Neural progenitor cell (in vitro differentiated cells): ENCODE data around the gene ADAM23.

Experiments used
- EZH2 ChIP-seq: fragments of 200-600 bp; sonication (generic); IDR thresholded peaks from 2 replicates; pipeline ENCODE4 v1.6.1; 2017; ENCODE audit warnings: antibody characterized with exemption, mild to moderate bottlenecking, moderate library complexity
- EZH2phosphoT487 ChIP-seq: fragments of 200-600 bp; sonication (generic); IDR thresholded peaks from 2 replicates; pipeline ENCODE4 v1.6.1; 2017; ENCODE audit warnings: antibody characterized with exemption
- TF ChIP-seq, protein P1 (sequence below): fragments of 200-600 bp; sonication (generic); IDR thresholded peaks from 2 replicates; pipeline ENCODE4 v1.5.1; 2017; ENCODE audit warnings: antibody characterized with exemption, mild to moderate bottlenecking

DNA sequence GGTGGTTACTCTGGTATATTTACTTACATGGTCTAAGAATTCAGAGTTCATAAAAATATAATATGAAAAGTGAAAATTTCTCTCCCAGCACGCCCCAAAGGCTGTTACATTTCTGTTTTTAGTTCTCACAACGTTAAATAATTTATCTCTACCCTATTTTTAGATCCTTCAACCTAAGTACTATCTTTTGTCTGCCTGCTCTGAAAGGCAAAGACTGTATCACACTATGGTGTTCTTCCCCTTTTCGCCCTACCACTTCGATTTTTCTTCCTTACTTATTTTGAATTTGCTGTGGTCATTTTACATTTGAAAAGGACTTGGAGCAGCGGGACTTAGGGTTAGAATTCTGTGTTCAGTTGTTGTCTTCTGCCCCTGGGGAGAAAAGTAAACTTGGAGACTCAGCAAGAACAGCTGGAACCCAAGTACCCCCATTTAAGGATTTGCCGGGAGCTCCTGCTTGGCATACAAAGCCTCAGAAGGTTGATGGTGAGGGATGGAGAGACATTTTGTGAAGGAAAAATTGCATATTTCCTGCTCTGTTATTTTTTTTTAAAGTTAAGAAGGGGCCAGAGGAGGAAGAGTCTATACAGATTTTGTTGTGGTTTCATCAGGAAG is 19.0 kb downstream of the ADAM23 start:
- TF ChIP-seq, protein P1, sequence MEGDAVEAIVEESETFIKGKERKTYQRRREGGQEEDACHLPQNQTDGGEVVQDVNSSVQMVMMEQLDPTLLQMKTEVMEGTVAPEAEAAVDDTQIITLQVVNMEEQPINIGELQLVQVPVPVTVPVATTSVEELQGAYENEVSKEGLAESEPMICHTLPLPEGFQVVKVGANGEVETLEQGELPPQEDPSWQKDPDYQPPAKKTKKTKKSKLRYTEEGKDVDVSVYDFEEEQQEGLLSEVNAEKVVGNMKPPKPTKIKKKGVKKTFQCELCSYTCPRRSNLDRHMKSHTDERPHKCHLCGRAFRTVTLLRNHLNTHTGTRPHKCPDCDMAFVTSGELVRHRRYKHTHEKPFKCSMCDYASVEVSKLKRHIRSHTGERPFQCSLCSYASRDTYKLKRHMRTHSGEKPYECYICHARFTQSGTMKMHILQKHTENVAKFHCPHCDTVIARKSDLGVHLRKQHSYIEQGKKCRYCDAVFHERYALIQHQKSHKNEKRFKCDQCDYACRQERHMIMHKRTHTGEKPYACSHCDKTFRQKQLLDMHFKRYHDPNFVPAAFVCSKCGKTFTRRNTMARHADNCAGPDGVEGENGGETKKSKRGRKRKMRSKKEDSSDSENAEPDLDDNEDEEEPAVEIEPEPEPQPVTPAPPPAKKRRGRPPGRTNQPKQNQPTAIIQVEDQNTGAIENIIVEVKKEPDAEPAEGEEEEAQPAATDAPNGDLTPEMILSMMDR = no peak
- TF ChIP-seq EZH2phosphoT487 = no peak
- TF ChIP-seq EZH2 = no peak
